Stimulated activated CD4-positive, alpha-beta T cell treated with anti-CD3 and anti-CD28 coated beads, Interleukin-15, amount 100 ng/mL, for 1 hour (primary cell): ENCODE data around the gene SUPT4H1.
"Not testable (repeated sequence)": the region's sequence is repeated elsewhere in the genome, so short reads cannot be mapped to it uniquely, and the experiment has no call there.

Experiments
- DNase-seq, 2 donors: peaks; one replicate each; pipeline ENCODE4 v3.0.0-alpha.2; 2020; ENCODE audit warnings: low read depth in 1 of 2, low spot score in 1 of 2

Gene SUPT4H1

GRCh38 chr17:58341861-58342475 is 10.0 kb downstream of the SUPT4H1 start:
- no peak for DNase-seq

DNA sequence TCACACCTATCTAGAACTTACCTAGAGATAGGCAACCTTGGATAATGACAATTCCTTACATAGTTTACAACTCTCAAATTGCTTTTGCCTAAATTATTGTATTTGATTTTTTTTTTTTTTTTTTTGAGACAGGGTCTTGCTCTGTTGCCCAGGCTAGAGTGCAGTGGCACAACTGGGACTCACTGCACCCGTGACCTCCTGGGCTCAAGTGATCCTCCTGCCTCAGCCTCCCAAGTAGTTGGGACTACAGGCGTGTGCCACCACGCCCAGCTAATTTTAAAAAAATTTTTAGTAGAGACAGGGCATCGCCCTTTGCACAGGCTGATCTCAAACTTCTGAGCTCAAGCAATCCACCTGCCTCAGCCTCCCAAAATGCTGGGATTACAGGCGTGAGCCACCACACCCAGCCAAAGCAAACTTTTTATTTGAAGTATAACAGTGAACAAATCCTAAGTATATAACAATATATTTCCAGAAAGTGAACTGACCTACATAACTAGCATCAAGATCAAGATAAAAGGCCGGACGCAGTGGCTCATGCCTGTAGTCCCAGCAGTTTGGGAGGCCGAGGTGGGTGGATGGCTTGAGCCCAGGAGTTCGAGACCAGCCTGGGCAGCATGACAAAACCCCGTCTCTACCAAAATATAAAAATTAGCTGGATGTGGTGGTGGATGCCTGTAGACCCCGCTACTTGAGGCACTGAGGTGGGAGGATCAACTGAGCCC is 10.7 kb downstream of the SUPT4H1 start:
- not testable (repeated sequence) for DNase-seq

DNA sequence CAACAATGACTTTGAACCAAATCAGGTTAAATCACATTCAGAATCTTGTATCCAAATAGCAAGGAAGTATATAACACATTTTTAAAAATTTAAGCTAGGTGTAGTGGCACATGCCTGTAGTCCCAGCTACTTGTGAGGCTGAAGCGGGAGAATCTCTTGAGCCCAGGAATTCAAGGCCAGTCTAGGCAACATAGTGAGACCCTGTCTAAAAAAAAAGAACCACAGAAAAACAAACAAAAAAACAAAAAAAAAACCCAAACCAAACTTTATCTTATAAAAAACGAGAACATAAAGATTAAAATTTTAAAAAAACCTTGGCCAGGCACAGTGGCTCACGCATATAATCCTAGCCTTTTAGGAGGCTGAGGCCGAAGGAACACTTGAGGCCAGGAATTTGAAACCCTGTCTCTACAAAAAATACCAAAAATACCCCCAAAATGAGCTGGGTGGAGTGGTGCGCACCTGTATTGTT is 11.6 kb downstream of the SUPT4H1 start:
- DNase-seq = no peak

DNA sequence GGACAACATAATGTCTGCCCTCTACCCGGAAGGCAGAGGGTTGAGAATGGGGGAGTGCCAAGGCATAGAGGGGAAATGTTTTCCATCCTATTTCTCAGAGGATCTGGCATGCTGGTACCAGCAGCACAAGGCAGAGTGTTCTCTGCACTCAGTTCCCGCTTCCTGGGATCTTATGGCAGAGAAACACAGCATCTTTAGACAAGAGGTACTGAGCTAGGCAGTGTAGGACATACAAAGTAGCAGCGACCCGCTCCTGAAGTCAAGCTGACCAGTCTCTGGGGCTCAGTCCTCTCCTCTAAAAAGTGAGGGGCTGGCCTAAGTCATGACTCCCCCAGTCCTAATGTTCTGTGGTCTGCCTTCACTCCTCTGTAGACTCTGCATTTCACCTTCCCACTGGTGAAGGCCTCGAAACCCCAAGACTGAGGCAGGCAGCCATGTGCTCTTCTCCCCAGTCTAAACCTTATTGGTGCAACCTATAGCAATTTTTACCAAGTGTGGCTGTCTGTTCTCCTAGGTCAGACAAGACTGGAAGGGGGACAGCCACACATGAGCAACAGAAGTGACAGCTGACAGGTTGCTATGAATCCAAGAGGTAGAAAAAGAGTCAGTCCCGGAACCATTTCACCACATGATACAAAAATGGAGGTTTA is 12.1 kb downstream of the SUPT4H1 start:
- no peak for DNase-seq

DNA sequence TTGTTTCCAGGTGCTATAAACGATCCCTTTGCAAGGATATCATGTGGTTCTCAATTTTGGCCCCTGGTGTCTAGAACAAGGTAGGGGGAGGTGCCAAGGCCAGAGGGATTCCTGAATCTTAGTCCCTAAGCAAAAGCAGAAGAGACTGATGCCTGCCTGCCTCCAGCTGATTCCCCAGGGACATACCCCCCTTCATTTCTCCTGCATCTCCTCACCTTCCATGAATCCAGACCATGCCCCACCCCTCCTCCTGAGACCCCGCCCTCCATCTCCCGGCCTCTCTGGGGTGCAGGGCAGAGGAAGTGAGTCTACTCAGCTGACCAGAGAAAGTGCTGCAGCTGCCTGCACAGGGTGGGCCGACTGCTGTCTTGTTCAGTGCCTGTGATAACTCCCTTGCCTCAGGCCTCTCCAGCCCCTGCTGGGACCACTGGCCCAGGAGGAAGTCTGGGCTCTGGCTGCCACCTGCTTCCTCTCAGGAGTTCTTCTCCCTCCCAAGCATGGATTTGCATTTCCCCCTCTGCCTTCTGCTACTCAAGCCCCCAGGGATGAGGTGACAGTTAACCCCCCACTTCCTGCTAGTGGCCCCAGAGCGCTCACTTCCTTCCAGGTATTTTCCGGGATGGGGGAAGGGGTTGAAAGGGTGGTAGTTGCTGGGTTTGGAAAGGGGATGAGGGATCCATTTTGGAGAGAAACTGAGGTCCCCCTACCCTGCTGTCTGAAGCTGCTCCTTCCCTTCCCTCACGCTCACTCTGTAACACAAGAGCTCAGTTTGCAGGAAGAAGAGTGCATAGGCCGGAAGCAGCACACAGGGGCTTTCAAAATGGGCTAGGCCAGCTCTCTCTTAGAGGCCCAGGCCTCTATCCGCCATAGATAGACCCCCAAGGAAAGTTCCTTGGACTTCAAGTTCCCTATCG is 12.9 kb downstream of the SUPT4H1 start:
- DNase-seq = no peak

GRCh38 chr17:58338454-58338840 is 13.6 kb downstream of the SUPT4H1 start:
- no peak for DNase-seq

GRCh38 chr17:58337600-58338453 is 14.2 kb downstream of the SUPT4H1 start:
- peak; percentile 87 for DNase-seq

DNA sequence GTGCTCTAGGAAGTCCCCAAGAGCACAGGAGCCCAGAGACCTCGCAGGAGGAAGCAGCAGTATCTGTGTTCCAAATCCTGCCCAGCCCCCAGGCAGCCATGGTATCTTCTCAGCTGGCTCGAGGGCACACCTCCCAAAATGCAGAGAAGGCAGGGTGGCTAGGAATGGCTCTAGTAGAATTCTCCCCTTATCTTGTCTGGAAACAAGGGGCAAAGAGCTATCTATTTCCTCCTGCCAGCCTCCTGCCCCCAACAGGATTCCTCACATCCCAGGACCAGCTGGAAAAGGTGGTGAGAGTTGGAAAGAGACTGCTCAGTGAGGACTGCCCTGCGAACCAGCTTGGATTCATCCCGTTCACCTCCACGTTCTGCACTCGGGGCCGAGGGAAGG is 14.8 kb downstream of the SUPT4H1 start:
- peak in 1 of 2 donors; percentile 36 for DNase-seq

GRCh38 chr17:58336456-58337209 is 15.4 kb downstream of the SUPT4H1 start:
- no peak for DNase-seq

GRCh38 chr17:58335779-58336455 is 16.1 kb downstream of the SUPT4H1 start:
- DNase-seq = peak in 1 of 2 donors; percentile 42

DNA sequence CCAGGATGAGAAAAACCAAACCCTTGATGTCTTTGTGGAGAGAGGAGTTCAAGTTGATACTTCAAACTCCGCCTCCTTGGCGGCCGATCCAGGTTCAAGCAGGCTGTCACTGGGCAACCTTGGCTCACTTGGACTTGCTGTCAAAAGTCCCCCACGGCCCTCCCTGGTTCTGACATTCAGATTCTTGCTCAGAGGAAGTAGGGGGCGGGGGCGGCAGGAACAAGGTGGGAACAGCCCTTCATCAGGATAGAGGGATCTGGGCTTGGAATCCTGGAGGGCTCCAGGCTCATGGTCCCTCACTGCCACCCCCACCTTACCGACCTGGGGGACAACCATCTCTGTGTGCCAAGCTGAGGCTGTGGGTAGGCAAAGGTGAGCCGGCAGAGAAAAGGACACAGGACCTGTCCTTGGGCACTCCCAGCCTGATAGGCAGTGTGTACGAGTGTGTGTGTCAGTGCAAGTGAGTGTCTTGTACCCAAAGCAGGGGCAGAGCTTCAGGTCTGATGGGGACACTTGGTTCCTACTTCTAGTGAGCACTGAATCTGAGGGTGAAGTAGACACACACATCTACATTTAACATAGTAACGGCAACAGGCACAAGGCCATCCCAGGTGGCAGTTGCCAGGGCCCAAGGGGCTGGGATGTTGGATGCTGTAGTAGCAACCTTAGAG is 16.8 kb downstream of the SUPT4H1 start:
- DNase-seq = no peak

DNA sequence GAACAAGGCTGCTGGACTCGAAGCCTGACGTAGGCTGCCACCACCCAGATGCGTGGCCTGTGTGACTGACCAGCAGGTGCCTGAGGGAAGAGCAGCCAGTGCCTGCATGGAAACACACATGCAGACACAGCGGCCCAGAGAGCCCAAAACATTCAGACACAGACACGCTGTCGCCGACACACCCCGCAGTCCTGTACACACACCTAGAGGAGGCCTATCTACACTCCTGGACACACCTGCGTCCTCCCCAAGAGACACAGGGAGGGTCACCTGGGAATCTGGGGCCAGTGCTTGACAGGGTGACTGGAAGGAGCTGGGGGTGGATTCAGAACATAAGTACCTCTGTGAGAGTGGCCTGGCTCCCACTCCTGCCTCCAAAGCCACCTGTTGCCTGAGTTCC is 17.3 kb downstream of the SUPT4H1 start:
- no peak for DNase-seq

GRCh38 chr17:58334256-58334655 is 17.7 kb downstream of the SUPT4H1 start:
- no peak for DNase-seq

DNA sequence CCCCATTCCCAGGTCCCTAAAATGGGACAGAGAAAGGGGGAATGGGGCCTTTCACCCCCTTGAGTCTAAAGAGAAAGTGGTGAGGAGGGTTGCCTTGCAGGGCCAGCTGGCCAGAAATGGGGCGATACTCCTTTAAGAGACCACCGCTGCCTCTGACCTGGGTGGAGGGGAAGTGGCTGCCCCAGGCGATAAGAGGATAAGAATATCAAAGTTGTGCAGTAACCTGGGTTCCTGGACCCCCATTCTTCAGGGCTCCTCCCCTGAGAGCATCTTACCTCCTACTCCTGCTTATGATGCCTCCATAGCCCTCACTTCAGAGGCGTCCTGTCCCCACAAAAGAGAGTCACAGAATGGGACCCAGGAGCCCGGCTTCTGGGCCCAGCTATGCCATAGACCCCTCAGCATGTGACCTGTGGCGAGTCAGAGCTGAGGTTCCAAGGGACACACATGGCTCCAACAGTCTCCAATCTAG is 18.2 kb downstream of the SUPT4H1 start:
- DNase-seq = no peak

DNA sequence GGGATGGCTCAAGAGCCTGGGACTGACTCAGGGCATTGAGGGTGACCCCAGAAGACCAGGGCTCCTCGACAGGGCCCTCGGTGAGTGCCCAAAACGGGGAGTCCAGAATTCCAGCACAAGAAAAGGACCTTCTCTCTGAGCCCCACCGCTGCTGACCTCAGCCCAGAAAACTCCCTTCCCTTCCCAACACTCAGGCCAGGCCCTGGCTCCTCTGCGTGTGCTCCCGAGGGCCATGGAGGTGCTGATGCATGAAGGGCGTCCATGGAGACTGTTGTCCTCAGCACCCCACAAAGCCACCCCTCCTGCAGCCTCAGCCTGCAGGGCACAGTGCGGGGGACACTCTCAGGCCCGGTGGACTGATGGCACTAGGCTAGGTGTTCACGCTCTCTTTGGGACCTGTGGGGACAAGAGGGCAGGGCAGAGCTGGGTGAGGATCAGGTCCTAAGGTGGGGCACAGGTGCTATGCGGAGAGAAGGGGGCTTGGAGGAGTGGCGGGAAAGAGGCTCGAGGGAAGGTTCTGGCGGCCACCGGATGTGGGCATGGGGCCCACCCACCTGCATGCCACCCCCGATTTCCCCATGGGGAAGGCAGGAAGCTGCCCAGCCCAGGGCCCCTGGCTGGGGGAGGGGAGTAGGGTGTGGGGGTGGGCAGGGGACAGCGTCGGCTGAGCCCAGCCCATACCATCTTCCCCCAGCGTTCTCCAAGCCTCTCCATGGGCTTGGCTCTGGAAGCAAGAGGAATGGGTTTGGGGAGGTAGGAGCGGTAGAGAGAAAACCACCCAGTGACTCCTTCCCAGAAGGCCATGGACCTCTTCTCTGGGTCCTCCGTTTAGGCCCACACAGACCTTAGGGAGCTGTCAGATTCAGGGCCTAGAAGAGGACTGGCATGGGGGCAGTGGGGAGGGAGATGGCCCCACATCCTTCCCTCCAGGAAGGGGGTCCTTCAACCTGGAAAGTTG is 18.9 kb downstream of the SUPT4H1 start:
- DNase-seq = no peak

DNA sequence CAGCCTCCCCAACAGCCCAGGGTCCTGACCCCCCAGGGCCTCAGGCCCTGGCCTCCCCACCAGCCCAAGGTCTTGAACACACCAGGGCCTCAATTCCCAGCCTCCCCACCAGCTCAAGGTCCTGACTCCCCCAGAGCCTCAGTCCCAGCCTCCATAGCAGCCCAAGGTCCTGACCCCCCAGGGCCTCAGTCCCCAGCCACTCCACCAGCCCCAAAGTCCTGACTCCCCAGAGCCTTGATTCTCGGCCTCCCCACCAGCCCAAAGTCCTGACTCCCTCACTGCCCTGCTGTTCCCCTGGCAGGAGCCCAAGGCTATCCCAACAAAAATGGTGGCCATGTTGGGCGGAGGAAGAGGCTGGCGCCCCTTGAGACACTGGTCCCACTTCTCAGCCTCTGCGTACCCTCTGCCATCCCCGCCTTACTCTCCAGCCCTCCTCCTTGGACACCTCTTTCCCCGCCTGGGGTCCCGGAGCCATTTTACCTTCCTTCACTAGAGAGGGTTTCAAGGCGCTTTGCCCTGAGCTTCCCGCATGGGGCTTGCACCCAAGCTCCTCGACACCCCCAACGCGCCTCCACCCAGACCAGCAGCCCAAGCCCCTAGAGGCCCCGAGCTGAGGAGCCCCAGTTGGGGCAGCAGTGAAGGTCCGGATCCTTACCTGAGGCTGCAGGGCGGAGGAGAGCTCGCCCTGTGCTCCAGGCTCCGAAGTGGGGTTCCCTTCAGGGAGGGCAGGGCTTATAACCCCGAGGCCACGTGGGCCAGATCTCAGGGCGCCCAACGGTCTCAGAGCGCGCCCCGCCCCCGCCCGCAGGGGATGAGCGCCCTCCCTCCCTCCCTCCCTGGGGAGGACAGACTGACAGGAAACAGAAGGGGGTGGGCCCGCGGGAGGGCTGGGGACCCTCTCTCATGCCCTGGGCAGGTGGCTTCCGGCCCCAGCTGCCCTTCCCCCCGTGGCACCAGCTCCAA is 19.9 kb downstream of the SUPT4H1 start:
- DNase-seq = peak; percentile 87 to 88
